Memory B cell (primary cell): ENCODE data around the gene SORCS1.

Experiments used
- ATAC-seq: fragments of 150-1000 bp; cut with Tn5 transposase; 2 replicates; pipeline ENCODE4 v1.10.0; 2021; ENCODE audit warnings: low read depth, mild to moderate bottlenecking, moderate library complexity
- DNase-seq, 2 donors: peaks; one replicate each; pipeline ENCODE4 v3.0.0; 2022; ENCODE audit warnings: low spot score in 2 of 2
- H3K27ac Mint-ChIP-seq: one replicate; pipeline ENCODE4 v1.8.0; 2022; ENCODE audit warnings: mild to moderate bottlenecking, moderate library complexity, mixed read lengths
- H3K27me3 Mint-ChIP-seq: one replicate; pipeline ENCODE4 v1.8.0; 2022; ENCODE audit warnings: mixed read lengths
- H3K36me3 Mint-ChIP-seq: one replicate; pipeline ENCODE4 v1.8.0; 2022; ENCODE audit warnings: mild to moderate bottlenecking, mixed read lengths
- H3K4me1 Mint-ChIP-seq: one replicate; pipeline ENCODE4 v1.8.0; 2022; ENCODE audit warnings: mixed read lengths
- H3K4me3 Mint-ChIP-seq: one replicate; pipeline ENCODE4 v1.8.0; 2022; ENCODE audit warnings: mild to moderate bottlenecking, moderate library complexity, mixed read lengths
- H3K9me3 Mint-ChIP-seq: one replicate; pipeline ENCODE4 v1.8.0; 2022; ENCODE audit warnings: mixed read lengths

The SORCS1 gene

GRCh38 chr10:106672517-106673175, 491.9 kb downstream of the SORCS1 start:
- Mint-ChIP-seq H3K9me3 (peaks cover 5% of the 10 kb centered on the region), H3K27me3 (peaks cover 2% of the 10 kb centered on the region)

GRCh38 chr10:106661767-106662140, 502.8 kb downstream of the SORCS1 start:
- Mint-ChIP-seq H3K4me1 (no peaks in the 10 kb centered on the region), H3K27me3 (no peaks in the 10 kb centered on the region)

More at GRCh38 chr10:106672517-106673175, 491.9 kb downstream of the SORCS1 start:
- no peaks in the 10 kb centered on the region for H3K36me3 Mint-ChIP-seq
- H3K4me1 Mint-ChIP-seq = no peaks in the 10 kb centered on the region
- no peak overlapping the region for H3K27ac Mint-ChIP-seq
- no peak for DNase-seq
- no peak overlapping the region for H3K4me3 Mint-ChIP-seq
- no peak for ATAC-seq

GRCh38 chr10:106661133-106661766, 503.3 kb downstream of the SORCS1 start:
- no peak overlapping the region for H3K4me3 Mint-ChIP-seq
- no peaks in the 10 kb centered on the region for H3K36me3 Mint-ChIP-seq
- H3K4me1 Mint-ChIP-seq = no peaks in the 10 kb centered on the region
- peaks cover 2% of the 10 kb centered on the region for H3K9me3 Mint-ChIP-seq
- no peak for ATAC-seq
- H3K27ac Mint-ChIP-seq = no peak overlapping the region
- no peaks in the 10 kb centered on the region for H3K27me3 Mint-ChIP-seq
- DNase-seq = no peak

More at GRCh38 chr10:106661767-106662140, 502.8 kb downstream of the SORCS1 start:
- Mint-ChIP-seq H3K4me3 (no peak overlapping the region), H3K36me3 (no peaks in the 10 kb centered on the region), H3K9me3 (peaks cover 2% of the 10 kb centered on the region), H3K27ac (no peak overlapping the region)
- DNase-seq = no peak
- no peak for ATAC-seq

- DNase-seq (no peak), ATAC-seq (no peak)
- Mint-ChIP-seq H3K27me3 (no peaks in the 10 kb centered on the region), H3K4me1 (no peaks in the 10 kb centered on the region), H3K27ac (no peak overlapping the region), H3K4me3 (no peak overlapping the region), H3K36me3 (no peaks in the 10 kb centered on the region), H3K9me3 (peaks cover 2% of the 10 kb centered on the region)
These were observed 504.0 kb downstream of the SORCS1 start for GRCh38 chr10:106660550-106660949.

- Mint-ChIP-seq H3K4me3 (no peak overlapping the region), H3K4me1 (no peaks in the 10 kb centered on the region), H3K27ac (no peak overlapping the region), H3K9me3 (no peaks in the 10 kb centered on the region), H3K27me3 (no peaks in the 10 kb centered on the region), H3K36me3 (no peaks in the 10 kb centered on the region)
- no peak for ATAC-seq
- DNase-seq = no peak
These were observed 508.9 kb downstream of the SORCS1 start for GRCh38 chr10:106655636-106656035.

- Mint-ChIP-seq H3K9me3 (no peaks in the 10 kb centered on the region), H3K4me1 (no peaks in the 10 kb centered on the region), H3K27ac (no peak overlapping the region), H3K27me3 (no peaks in the 10 kb centered on the region), H3K4me3 (no peak overlapping the region), H3K36me3 (no peaks in the 10 kb centered on the region)
- no peak for ATAC-seq
- no peak for DNase-seq
These were observed 509.3 kb downstream of the SORCS1 start for GRCh38 chr10:106655165-106655564.

GRCh38 chr10:106652279-106652678, 512.2 kb downstream of the SORCS1 start:
- no peak for DNase-seq
- Mint-ChIP-seq H3K4me3 (no peak overlapping the region), H3K9me3 (no peaks in the 10 kb centered on the region), H3K27me3 (no peaks in the 10 kb centered on the region), H3K36me3 (no peaks in the 10 kb centered on the region), H3K4me1 (no peaks in the 10 kb centered on the region), H3K27ac (no peak overlapping the region)
- ATAC-seq = no peak

GRCh38 chr10:106648534-106649481, 515.7 kb downstream of the SORCS1 start:
- Mint-ChIP-seq H3K4me1 (no peaks in the 10 kb centered on the region), H3K27ac (no peak overlapping the region), H3K4me3 (no peak overlapping the region), H3K9me3 (no peaks in the 10 kb centered on the region), H3K27me3 (no peaks in the 10 kb centered on the region), H3K36me3 (no peaks in the 10 kb centered on the region)
- ATAC-seq (no peak), DNase-seq (no peak)

- no peak overlapping the region for H3K27ac Mint-ChIP-seq
- no peak for ATAC-seq
- no peaks in the 10 kb centered on the region for H3K4me1 Mint-ChIP-seq
- H3K4me3 Mint-ChIP-seq = no peak overlapping the region
- H3K27me3 Mint-ChIP-seq = no peaks in the 10 kb centered on the region
- no peaks in the 10 kb centered on the region for H3K9me3 Mint-ChIP-seq
- no peaks in the 10 kb centered on the region for H3K36me3 Mint-ChIP-seq
- DNase-seq = no peak
These were observed 521.0 kb downstream of the SORCS1 start for GRCh38 chr10:106643473-106643872.

GRCh38 chr10:106637873-106638272, 526.6 kb downstream of the SORCS1 start:
- H3K4me1 Mint-ChIP-seq = no peaks in the 10 kb centered on the region
- ATAC-seq (no peak), DNase-seq (no peak)
- H3K9me3 Mint-ChIP-seq = no peaks in the 10 kb centered on the region
- H3K36me3 Mint-ChIP-seq = no peaks in the 10 kb centered on the region
- no peak overlapping the region for H3K27ac Mint-ChIP-seq
- H3K27me3 Mint-ChIP-seq = no peaks in the 10 kb centered on the region
- no peak overlapping the region for H3K4me3 Mint-ChIP-seq

- H3K27ac Mint-ChIP-seq = no peak overlapping the region
- no peaks in the 10 kb centered on the region for H3K27me3 Mint-ChIP-seq
- peaks cover 2% of the 10 kb centered on the region for H3K9me3 Mint-ChIP-seq
- no peaks in the 10 kb centered on the region for H3K4me1 Mint-ChIP-seq
- no peak for ATAC-seq
- H3K36me3 Mint-ChIP-seq = no peaks in the 10 kb centered on the region
- H3K4me3 Mint-ChIP-seq = no peak overlapping the region
- no peak for DNase-seq
These were observed 527.6 kb downstream of the SORCS1 start for GRCh38 chr10:106636766-106637491.

- Mint-ChIP-seq H3K27ac (no peak overlapping the region), H3K36me3 (no peaks in the 10 kb centered on the region), H3K27me3 (no peaks in the 10 kb centered on the region), H3K4me3 (no peak overlapping the region), H3K4me1 (no peaks in the 10 kb centered on the region), H3K9me3 (peaks cover 2% of the 10 kb centered on the region)
- DNase-seq (no peak), ATAC-seq (no peak)
These were observed 528.6 kb downstream of the SORCS1 start for GRCh38 chr10:106635947-106636346.

GRCh38 chr10:106631016-106631702, 533.3 kb downstream of the SORCS1 start:
- no peak for ATAC-seq
- peaks cover 2% of the 10 kb centered on the region for H3K9me3 Mint-ChIP-seq

More at GRCh38 chr10:106631016-106631702, 533.3 kb downstream of the SORCS1 start:
- no peak overlapping the region for H3K4me3 Mint-ChIP-seq
- H3K27me3 Mint-ChIP-seq = no peaks in the 10 kb centered on the region
- DNase-seq = no peak
- no peak overlapping the region for H3K27ac Mint-ChIP-seq
- no peaks in the 10 kb centered on the region for H3K36me3 Mint-ChIP-seq
- H3K4me1 Mint-ChIP-seq = no peaks in the 10 kb centered on the region
